ENCODE data around the gene TMEM209.

The TMEM209 gene

DNA sequence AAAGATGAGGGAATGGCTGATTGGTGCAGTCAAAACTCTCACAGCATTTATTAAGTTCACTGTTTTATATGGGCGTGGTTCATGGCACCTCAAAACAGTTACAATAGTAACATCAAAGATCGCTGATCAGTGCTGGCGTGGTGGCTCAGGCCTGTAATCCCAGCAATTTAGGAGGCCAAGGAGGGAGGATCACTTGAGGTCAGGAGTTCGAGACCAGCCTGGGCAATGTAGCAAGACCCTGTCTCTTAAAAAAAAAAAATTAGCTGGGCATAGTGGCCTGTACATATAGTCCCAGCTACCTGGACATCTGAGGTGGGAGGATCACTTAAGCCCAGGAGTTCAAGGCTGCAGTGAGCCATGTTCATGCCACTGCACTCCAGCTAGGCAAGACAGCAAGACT lies 86.4 kb downstream of the TMEM209 start:
- peaks cover 10% of the 10 kb centered on the region for H3K79me1 ChIP-seq (replicated peaks; ENCODE audit: low read length, poor library complexity, severe bottlenecking)
- H3K27ac ChIP-seq (ENCODE audit: low read length, poor library complexity, severe bottlenecking) = no peak overlapping the region
- 98% methylated on average over 4 of the region's 4 CpGs for WGBS

DNA sequence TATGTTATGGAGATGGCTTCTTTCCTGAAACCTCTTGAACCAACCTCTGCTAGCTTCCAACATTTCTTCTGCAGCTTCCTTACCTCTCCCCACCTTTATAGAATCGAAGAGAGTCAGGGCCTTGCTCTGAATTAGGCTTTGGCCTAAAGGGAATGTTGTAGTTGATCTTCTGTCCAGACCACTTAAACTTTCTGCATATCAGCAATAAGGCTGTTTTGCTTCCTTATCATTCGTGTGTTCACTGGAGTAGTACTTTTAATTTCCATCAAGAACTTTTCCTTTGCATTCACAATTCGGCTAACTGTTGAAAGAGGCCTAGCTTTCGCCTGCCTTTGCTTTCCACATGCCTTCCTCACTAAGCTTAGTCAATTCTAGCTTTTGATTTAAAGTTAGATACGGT lies 86.9 kb downstream of the TMEM209 start:
- Histone ChIP-seq H3K27me3 (ENCODE audit: control insufficient read depth in 1 of 2, insufficient read depth in 1 of 2, low read length in 2 of 2) (no peaks in the 10 kb centered on the region), H3K23ac (ENCODE audit: low read length in 2 of 2) (no peak overlapping the region), H3K9me3 (ENCODE audit: control insufficient read depth, low read length) (no peaks in the 10 kb centered on the region), H3K4me1 (ENCODE audit: control insufficient read depth, insufficient read depth, low read depth, low read length) (no peaks in the 10 kb centered on the region), H3K4ac (ENCODE audit: low read depth in 1 of 2, low read length in 2 of 2) (no peak overlapping the region), H2AFZ (ENCODE audit: low read depth, low read length) (no peak overlapping the region), H2AK5ac (ENCODE audit: low read length, severe bottlenecking) (no peak overlapping the region), H3K9ac (ENCODE audit: low read length) (no peak overlapping the region), H3K14ac (ENCODE audit: low read length in 2 of 2) (no peak overlapping the region), H2BK5ac (ENCODE audit: low read depth, low read length, poor library complexity, severe bottlenecking) (no peak overlapping the region), H4K8ac (ENCODE audit: low read length) (no peak overlapping the region), H3K27ac (ENCODE audit: low read length, poor library complexity, severe bottlenecking) (no peak overlapping the region), H2BK12ac (ENCODE audit: low read length in 2 of 2) (no peak overlapping the region), H3K79me1 (replicated peaks; ENCODE audit: low read length, poor library complexity, severe bottlenecking) (peaks cover 10% of the 10 kb centered on the region), H3K36me3 (ENCODE audit: control insufficient read depth in 1 of 2, insufficient read depth in 2 of 2, low read depth in 1 of 2, low read length in 2 of 2) (peaks cover 12 to 45% of the 10 kb centered on the region in 2 experiments), H2BK120ac (ENCODE audit: low read depth, low read length) (no peak overlapping the region), H3K4me3 (ENCODE audit: insufficient read depth in 1 of 2, low read depth in 1 of 2, low read length in 2 of 2) (no peak overlapping the region), H3K4me2 (ENCODE audit: low read length, poor library complexity, severe bottlenecking) (no peak overlapping the region), H3K18ac (ENCODE audit: low read depth in 1 of 2, low read length in 2 of 2) (no peak overlapping the region), H4K91ac (ENCODE audit: low read length) (no peak overlapping the region), H2BK15ac (ENCODE audit: low read depth, poor library complexity, severe bottlenecking) (no peak overlapping the region)
- 86% methylated on average over 4 of the region's 5 CpGs for WGBS
- no peak for DNase-seq

More for the DNA sequence above, 86.4 kb downstream of the TMEM209 start:
- no peak overlapping the region for H3K4me3 ChIP-seq (ENCODE audit: insufficient read depth in 1 of 2, low read depth in 1 of 2, low read length in 2 of 2)
- H2BK12ac ChIP-seq (ENCODE audit: low read length in 2 of 2) = no peak overlapping the region
- no peak overlapping the region for H2BK15ac ChIP-seq (ENCODE audit: low read depth, poor library complexity, severe bottlenecking)
- no peak overlapping the region for H3K18ac ChIP-seq (ENCODE audit: low read depth in 1 of 2, low read length in 2 of 2)
- no peaks in the 10 kb centered on the region for H3K4me1 ChIP-seq (ENCODE audit: control insufficient read depth, insufficient read depth, low read depth, low read length)
- no peak overlapping the region for H2AK5ac ChIP-seq (ENCODE audit: low read length, severe bottlenecking)
- H3K4ac ChIP-seq (ENCODE audit: low read depth in 1 of 2, low read length in 2 of 2) = no peak overlapping the region
- no peaks in the 10 kb centered on the region for H3K9me3 ChIP-seq (ENCODE audit: control insufficient read depth, low read length)
- H2BK5ac ChIP-seq (ENCODE audit: low read depth, low read length, poor library complexity, severe bottlenecking) = no peak overlapping the region
- DNase-seq = no peak
- no peak overlapping the region for H3K14ac ChIP-seq (ENCODE audit: low read length in 2 of 2)
- peaks cover 12 to 50% of the 10 kb centered on the region in 2 experiments for H3K36me3 ChIP-seq (ENCODE audit: control insufficient read depth in 1 of 2, insufficient read depth in 2 of 2, low read depth in 1 of 2, low read length in 2 of 2)
- no peak overlapping the region for H3K23ac ChIP-seq (ENCODE audit: low read length in 2 of 2)
- H3K9ac ChIP-seq (ENCODE audit: low read length) = no peak overlapping the region
- H2BK120ac ChIP-seq (ENCODE audit: low read depth, low read length) = no peak overlapping the region
- H3K4me2 ChIP-seq (ENCODE audit: low read length, poor library complexity, severe bottlenecking) = no peak overlapping the region
- H4K91ac ChIP-seq (ENCODE audit: low read length) = no peak overlapping the region
- no peaks in the 10 kb centered on the region for H3K27me3 ChIP-seq (ENCODE audit: control insufficient read depth in 1 of 2, insufficient read depth in 1 of 2, low read length in 2 of 2)
- H2AFZ ChIP-seq (ENCODE audit: low read depth, low read length) = no peak overlapping the region
- no peak overlapping the region for H4K8ac ChIP-seq (ENCODE audit: low read length)

DNA sequence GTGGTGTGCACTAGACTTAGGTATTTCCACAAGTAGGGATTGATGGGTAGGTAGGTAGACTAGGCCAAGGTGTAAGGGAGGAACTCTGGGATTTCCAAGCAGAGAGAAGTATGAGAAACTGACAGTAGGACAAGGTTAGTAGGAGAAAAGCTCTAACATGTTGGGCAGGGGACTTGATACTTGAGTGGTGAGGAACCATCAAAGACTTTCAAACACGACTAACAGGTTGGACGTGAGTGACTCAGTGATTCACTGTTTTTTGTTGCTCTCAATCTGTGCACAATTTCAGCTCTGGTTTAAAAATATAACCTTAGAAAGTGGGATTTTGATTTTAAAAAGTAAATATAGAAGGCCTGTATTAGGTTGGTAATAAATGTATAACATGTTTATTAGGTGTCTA lies 90.4 kb downstream of the TMEM209 start:
- Histone ChIP-seq H3K14ac (ENCODE audit: low read length in 2 of 2) (no peak overlapping the region), H3K9me3 (ENCODE audit: control insufficient read depth, low read length) (no peaks in the 10 kb centered on the region), H2AFZ (ENCODE audit: low read depth, low read length) (no peak overlapping the region), H3K4ac (ENCODE audit: low read depth in 1 of 2, low read length in 2 of 2) (no peak overlapping the region), H3K4me1 (ENCODE audit: control insufficient read depth, insufficient read depth, low read depth, low read length) (no peaks in the 10 kb centered on the region), H3K79me1 (replicated peaks; ENCODE audit: low read length, poor library complexity, severe bottlenecking) (peaks cover 9% of the 10 kb centered on the region), H3K23ac (ENCODE audit: low read length in 2 of 2) (no peak overlapping the region), H4K8ac (ENCODE audit: low read length) (no peak overlapping the region), H2BK15ac (ENCODE audit: low read depth, poor library complexity, severe bottlenecking) (no peak overlapping the region), H3K27ac (ENCODE audit: low read length, poor library complexity, severe bottlenecking) (no peak overlapping the region), H3K4me2 (ENCODE audit: low read length, poor library complexity, severe bottlenecking) (no peak overlapping the region), H2BK120ac (ENCODE audit: low read depth, low read length) (no peak overlapping the region), H3K9ac (ENCODE audit: low read length) (no peak overlapping the region), H2BK12ac (ENCODE audit: low read length in 2 of 2) (no peak overlapping the region), H3K4me3 (ENCODE audit: insufficient read depth in 1 of 2, low read depth in 1 of 2, low read length in 2 of 2) (no peak overlapping the region), H2AK5ac (ENCODE audit: low read length, severe bottlenecking) (no peak overlapping the region), H3K36me3 (ENCODE audit: control insufficient read depth in 1 of 2, insufficient read depth in 2 of 2, low read depth in 1 of 2, low read length in 2 of 2) (peaks cover 5 to 12% of the 10 kb centered on the region in 2 experiments), H3K18ac (ENCODE audit: low read depth in 1 of 2, low read length in 2 of 2) (no peak overlapping the region), H3K27me3 (ENCODE audit: control insufficient read depth in 1 of 2, insufficient read depth in 1 of 2, low read length in 2 of 2) (no peaks in the 10 kb centered on the region), H2BK5ac (ENCODE audit: low read depth, low read length, poor library complexity, severe bottlenecking) (no peak overlapping the region), H4K91ac (ENCODE audit: low read length) (no peak overlapping the region)
- 97% methylated on average over 2 of the region's 2 CpGs for WGBS
- DNase-seq = no peak

All from mesenchymal stem cell (in vitro differentiated cells and primary cell).